ENCODE results near the gene GLRB. TPM values are rescaled to one million over a fixed set of nuclear protein-coding genes. Genes with fewer than 3 reads are reported as not detected.

The GLRB gene
- total RNA-seq, 1 donor from 2014 or later = 2.6 TPM

DNA sequence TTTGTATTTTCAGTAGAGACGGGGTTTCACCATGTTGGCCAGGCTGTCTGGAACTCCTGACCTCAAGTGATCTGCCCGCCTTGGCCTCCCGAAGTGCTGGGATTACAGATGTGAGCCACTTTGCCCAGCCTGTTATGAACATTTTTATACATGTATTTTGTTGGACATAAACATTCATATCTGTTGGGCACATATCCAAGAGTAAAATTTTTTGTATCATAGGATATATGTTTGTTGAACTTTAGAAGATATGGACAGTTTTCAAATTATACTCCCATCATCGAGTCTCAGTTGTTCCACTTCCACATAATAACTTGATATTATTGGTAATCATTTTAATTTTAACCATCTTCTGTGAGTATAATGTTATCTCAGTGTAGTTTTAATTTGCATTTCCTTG, 23.6 kb downstream of the GLRB start:
- H3K9me3 ChIP-seq = no peaks in the 10 kb centered on the region
- DNase-seq = no peak
- H3K4me3 ChIP-seq = no peak overlapping the region
- intact Hi-C loops (cut with DNase I) = no loop called here
- no peaks in the 10 kb centered on the region for H3K36me3 ChIP-seq
- ATAC-seq = no peak
- TF ChIP-seq, protein P1, sequence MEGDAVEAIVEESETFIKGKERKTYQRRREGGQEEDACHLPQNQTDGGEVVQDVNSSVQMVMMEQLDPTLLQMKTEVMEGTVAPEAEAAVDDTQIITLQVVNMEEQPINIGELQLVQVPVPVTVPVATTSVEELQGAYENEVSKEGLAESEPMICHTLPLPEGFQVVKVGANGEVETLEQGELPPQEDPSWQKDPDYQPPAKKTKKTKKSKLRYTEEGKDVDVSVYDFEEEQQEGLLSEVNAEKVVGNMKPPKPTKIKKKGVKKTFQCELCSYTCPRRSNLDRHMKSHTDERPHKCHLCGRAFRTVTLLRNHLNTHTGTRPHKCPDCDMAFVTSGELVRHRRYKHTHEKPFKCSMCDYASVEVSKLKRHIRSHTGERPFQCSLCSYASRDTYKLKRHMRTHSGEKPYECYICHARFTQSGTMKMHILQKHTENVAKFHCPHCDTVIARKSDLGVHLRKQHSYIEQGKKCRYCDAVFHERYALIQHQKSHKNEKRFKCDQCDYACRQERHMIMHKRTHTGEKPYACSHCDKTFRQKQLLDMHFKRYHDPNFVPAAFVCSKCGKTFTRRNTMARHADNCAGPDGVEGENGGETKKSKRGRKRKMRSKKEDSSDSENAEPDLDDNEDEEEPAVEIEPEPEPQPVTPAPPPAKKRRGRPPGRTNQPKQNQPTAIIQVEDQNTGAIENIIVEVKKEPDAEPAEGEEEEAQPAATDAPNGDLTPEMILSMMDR (IDR thresholded peaks at IDR 0.05) = no peak
- no peaks in the 10 kb centered on the region for H3K4me1 ChIP-seq
- H3K27me3 ChIP-seq (ENCODE audit: low read depth) = no peaks in the 10 kb centered on the region
- H3K27ac ChIP-seq = no peak overlapping the region

DNA sequence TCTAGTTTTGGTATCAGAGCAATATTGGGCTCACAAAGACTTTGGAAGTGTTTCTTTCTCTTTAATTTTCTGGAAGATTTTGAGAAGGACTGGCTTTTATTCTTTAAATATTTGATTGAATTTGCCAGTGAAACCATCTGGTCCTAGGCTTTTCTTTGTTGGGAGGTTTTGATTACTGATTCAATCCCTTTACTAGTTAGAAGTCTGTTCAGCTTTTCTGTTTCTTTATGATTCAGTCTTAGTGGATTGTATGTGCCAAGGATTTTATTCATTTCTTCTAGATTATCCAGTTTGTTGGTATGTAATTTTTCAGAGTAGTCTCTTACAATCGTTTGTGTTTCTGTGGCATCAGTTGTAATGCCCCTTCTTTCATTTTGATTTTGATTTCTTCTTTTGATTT, 28.6 kb downstream of the GLRB start:
- Histone ChIP-seq H3K4me1 (no peaks in the 10 kb centered on the region), H3K27ac (no peak overlapping the region), H3K27me3 (ENCODE audit: low read depth) (no peaks in the 10 kb centered on the region), H3K4me3 (no peak overlapping the region), H3K36me3 (no peaks in the 10 kb centered on the region), H3K9me3 (no peaks in the 10 kb centered on the region)
- DNase-seq (no peak), ATAC-seq (no peak)
- TF ChIP-seq, protein P1 (IDR thresholded peaks at IDR 0.05) = no peak
- intact Hi-C loops (cut with DNase I) = no loop called here

DNA sequence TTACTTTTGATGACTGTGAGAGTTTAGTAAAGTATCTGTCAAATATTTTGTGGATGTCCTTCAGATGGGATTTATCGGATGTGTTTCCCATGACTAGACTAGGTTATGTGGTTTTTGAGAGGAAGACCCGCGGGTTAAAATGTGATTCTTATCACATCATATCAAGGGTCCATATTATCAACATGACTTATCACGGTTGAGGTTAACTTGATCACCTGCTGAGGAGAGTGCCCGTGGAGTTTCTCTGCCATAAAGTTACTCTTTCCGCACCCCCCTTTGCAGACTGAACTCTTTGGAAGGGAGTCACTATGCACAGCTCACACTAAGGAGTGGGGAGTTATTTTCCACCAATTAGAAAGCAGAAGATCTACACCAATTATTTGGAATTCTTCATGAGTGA, 38.7 kb downstream of the GLRB start:
- TF ChIP-seq, protein P1 (IDR thresholded peaks at IDR 0.05) = no peak
- no peak overlapping the region for H3K4me3 ChIP-seq
- no peaks in the 10 kb centered on the region for H3K27me3 ChIP-seq (ENCODE audit: low read depth)
- no peak overlapping the region for H3K27ac ChIP-seq
- ATAC-seq (no peak), DNase-seq (no peak)
- H3K4me1 ChIP-seq = no peaks in the 10 kb centered on the region
- no peaks in the 10 kb centered on the region for H3K9me3 ChIP-seq
- H3K36me3 ChIP-seq = no peaks in the 10 kb centered on the region
- intact Hi-C loops (cut with DNase I) = no loop called here

DNA sequence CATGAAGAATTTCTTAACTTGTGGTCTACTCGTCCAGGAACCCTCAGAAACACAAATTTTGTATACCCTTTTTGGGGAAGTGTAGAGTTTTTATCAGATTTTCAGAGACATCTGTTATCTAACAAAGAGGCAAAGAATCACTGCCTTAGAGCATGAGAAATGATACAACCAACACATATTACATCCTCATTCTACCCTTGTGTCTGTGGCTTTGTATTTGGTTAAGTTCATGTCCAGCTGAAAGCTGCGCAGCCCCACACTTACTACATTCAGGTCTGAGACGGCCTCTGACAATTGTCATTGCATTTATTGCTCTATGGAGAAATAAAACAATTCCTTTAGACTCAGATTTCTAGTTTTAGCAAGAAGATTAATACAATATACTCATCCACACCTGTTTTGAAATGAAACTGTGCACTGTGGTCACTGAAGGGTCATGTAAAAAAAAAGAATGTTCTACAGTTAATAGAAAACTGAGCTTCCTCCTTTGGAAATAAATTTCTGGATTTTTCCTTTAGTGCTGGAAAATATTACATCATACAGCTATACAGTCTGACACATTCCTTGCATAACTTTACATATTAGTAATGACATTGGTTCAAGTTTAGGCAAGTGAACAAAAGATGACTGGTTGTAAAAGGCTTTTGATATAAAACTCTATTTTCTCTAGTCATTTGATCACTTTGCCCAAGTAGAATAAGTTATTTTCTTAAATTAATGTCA, 39.8 kb downstream of the GLRB start:
- Histone ChIP-seq H3K36me3 (no peaks in the 10 kb centered on the region), H3K4me3 (no peak overlapping the region), H3K27me3 (ENCODE audit: low read depth) (no peaks in the 10 kb centered on the region), H3K9me3 (no peaks in the 10 kb centered on the region), H3K27ac (no peak overlapping the region), H3K4me1 (no peaks in the 10 kb centered on the region)
- TF ChIP-seq, protein P1 (IDR thresholded peaks at IDR 0.05) = no peak
- intact Hi-C loops (cut with DNase I) = no loop called here
- no peak for ATAC-seq
- DNase-seq = no peak

DNA sequence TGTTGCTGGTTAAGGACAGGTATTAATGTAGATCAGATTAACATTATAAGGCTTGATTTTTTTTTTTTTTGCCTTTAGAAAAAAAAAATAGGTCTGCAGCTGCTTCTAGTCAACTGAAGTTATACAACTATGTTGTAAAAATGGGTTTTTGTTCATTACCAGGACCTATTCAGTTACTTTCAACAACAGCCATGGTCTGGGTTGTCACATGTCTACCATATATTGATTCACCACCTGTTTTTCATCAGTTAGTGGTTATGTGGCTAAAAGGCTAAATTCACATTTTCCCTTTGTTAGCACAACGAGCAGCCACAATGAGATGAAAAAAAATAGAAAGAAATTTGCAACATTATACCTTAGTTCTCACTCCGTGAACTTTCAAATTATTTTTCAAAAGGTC, 45.5 kb downstream of the GLRB start:
- Histone ChIP-seq H3K36me3 (no peaks in the 10 kb centered on the region), H3K9me3 (no peaks in the 10 kb centered on the region), H3K4me3 (no peak overlapping the region), H3K27me3 (ENCODE audit: low read depth) (no peaks in the 10 kb centered on the region), H3K27ac (no peak overlapping the region), H3K4me1 (no peaks in the 10 kb centered on the region)
- TF ChIP-seq, protein P1 (IDR thresholded peaks at IDR 0.05) = no peak
- intact Hi-C loops (cut with DNase I) = no loop called here
- DNase-seq (no peak), ATAC-seq (no peak)
